Measurements from ENCODE around the gene PPP1R12A. TPM values are rescaled to one million over a fixed set of nuclear protein-coding genes. Genes with fewer than 3 reads are reported as not detected.

Gene PPP1R12A
- total and polyA plus RNA-seq, 2 of the 4 experiments (the other 2 are of a cell fraction): 47.7 to 112 TPM

DNA sequence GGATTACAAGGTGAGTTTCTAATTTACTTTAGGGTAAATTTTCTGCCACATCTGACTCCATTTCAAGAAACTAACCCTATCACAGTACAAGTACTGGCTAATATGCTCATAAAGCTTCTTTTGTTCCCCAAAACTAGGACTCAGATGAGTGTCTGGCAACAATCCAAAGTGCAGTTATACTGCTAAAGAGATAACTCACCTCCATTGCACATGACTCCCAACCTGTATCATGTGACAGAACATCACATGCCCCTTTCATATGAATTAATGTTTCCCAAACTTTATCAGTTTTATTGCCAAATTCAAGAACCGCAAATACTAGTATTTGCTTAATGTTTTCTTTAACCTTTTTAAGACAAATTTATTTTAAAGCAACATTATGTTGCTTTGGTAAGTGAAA, 3.9 kb upstream of the PPP1R12A start:
- no peak overlapping the region for H3K27ac ChIP-seq (ENCODE audit: insufficient read depth, low read length)
- BruUV-seq (replicated peaks): no TSS peak
- H3K18ac ChIP-seq (ENCODE audit: low read depth, low read length): no peak overlapping the region
- H3K4ac ChIP-seq (ENCODE audit: low read depth, low read length): no peak overlapping the region
- no peak overlapping the region for H3K9ac ChIP-seq (ENCODE audit: low read depth, low read length)
- H2BK15ac ChIP-seq (ENCODE audit: low read depth, low read length): no peak overlapping the region
- no peak overlapping the region for H2AFZ ChIP-seq (replicated peaks; ENCODE audit: low read length, poor library complexity)
- H3K4me3 ChIP-seq (ENCODE audit: insufficient read depth, low read depth, low read length): no peak overlapping the region
- no peak overlapping the region for H2BK120ac ChIP-seq (ENCODE audit: low read depth, low read length)
- no peak overlapping the region for H2BK5ac ChIP-seq (ENCODE audit: low read depth, low read length, poor library complexity, severe bottlenecking)
- ChIA-PET POLR2A (ENCODE audit: unreplicated experiment) (no interaction called here), CTCF (no interaction called here)
- ATAC-seq (ENCODE audit: low read depth) (no peak), DNase-seq (no peak)
- no peaks in the 10 kb centered on the region for H3K36me3 ChIP-seq (ENCODE audit: control insufficient read depth, insufficient read depth, low read length)
- H4K8ac ChIP-seq (ENCODE audit: low read depth in 2 of 2, low read length in 2 of 2): no peak overlapping the region
- intact Hi-C loops (cut with micrococcal nuclease): loop anchor here (10.0 kb wide), 1 partner anchor 114 kb away; no protein-coding TSS in a partner anchor
- WGBS, 2 experiments (ENCODE audit: extremely low coverage in 2 of 2, insufficient read length in 1 of 2): no CpG with 5 or more reads among the region's 1 CpG
- in situ Hi-C loops (cut with MboI; ENCODE audit: low sequenced_read_pairs): loop anchor here (10.0 to 25.0 kb wide), 2 partner anchors 246 to 527 kb away; no protein-coding TSS in a partner anchor
- no peak overlapping the region for H2AK5ac ChIP-seq (ENCODE audit: low read depth, low read length)
- H3K23ac ChIP-seq (ENCODE audit: low read depth, low read length): no peak overlapping the region
- H3K14ac ChIP-seq (replicated peaks; ENCODE audit: low read depth, low read length): no peak overlapping the region
- no peaks in the 10 kb centered on the region for H3K27me3 ChIP-seq (ENCODE audit: control insufficient read depth, insufficient read depth, low read length)
- peaks cover 12 to 24% of the 10 kb centered on the region in 2 experiments; a peak in 3 of 4 replicates for H3K79me1 ChIP-seq (ENCODE audit: low read depth in 1 of 2, low read length in 2 of 2)
- no peak overlapping the region for H3K56ac ChIP-seq (ENCODE audit: extremely low read depth, insufficient read depth, low read length)
- no peaks in the 10 kb centered on the region for H3K9me3 ChIP-seq (ENCODE audit: control insufficient read depth, insufficient read depth, low read length)
- H3K9me1 ChIP-seq (ENCODE audit: insufficient read depth, low read length): no peaks in the 10 kb centered on the region
- dilution Hi-C loops (cut with HindIII; ENCODE audit: low sequenced_read_pairs, unreplicated experiment): no loop called here
- H3K4me1 ChIP-seq (ENCODE audit: control insufficient read depth, insufficient read depth, low read length): no peaks in the 10 kb centered on the region
- H4K91ac ChIP-seq (ENCODE audit: insufficient read depth, low read depth, low read length): no peak overlapping the region
- no peak overlapping the region for H2BK20ac ChIP-seq (ENCODE audit: low read depth, low read length)
- H4K5ac ChIP-seq (ENCODE audit: low read depth, low read length): no peak overlapping the region
- no peak overlapping the region for H2AK9ac ChIP-seq (replicated peaks; ENCODE audit: low read depth, low read length, poor library complexity)
- H4K20me1 ChIP-seq (ENCODE audit: insufficient read depth, low read length): peaks cover 4% of the 10 kb centered on the region; the same call in 1 of the 2 replicates
- no peak overlapping the region for H3K4me2 ChIP-seq (ENCODE audit: low read depth, low read length)
- TF ChIP-seq RCOR1 (IDR thresholded peaks at IDR 0.05; ENCODE audit: insufficient replicate concordance, low read length) (no peak), BHLHE40 (IDR thresholded peaks at IDR 0.05; ENCODE audit: low read depth, low read length) (no peak), FOS (IDR thresholded peaks at IDR 0.05; ENCODE audit: low read depth, low read length) (no peak), POLR2A (IDR thresholded peaks at IDR 0.05; ENCODE audit: low read depth, low read length) (no peak), CEBPB (IDR thresholded peaks at IDR 0.05; ENCODE audit: low read depth, low read length) (no peak), NFE2L2 (IDR thresholded peaks at IDR 0.05; ENCODE audit: low read depth, low read length) (no peak), MAFK (IDR thresholded peaks at IDR 0.05; ENCODE audit: low read depth, low read length) (no peak), RFX5 (IDR thresholded peaks at IDR 0.05; ENCODE audit: low read depth, low read length) (no peak)
- TF ChIP-seq, protein P1, sequence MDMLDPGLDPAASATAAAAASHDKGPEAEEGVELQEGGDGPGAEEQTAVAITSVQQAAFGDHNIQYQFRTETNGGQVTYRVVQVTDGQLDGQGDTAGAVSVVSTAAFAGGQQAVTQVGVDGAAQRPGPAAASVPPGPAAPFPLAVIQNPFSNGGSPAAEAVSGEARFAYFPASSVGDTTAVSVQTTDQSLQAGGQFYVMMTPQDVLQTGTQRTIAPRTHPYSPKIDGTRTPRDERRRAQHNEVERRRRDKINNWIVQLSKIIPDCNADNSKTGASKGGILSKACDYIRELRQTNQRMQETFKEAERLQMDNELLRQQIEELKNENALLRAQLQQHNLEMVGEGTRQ (IDR thresholded peaks at IDR 0.05; ENCODE audit: low read depth, low read length): no peak
